ENCODE measurements around the gene SBF2. TPM values are rescaled to one million over a fixed set of nuclear protein-coding genes. Genes with fewer than 3 reads are reported as not detected.

Gene SBF2
- total and polyA plus RNA-seq, 9 of the 15 experiments (the other 6 are each of a cell fraction or from before 2014, with no cell fraction given): 0.80 to 9.5 (median 5.0) TPM

DNA sequence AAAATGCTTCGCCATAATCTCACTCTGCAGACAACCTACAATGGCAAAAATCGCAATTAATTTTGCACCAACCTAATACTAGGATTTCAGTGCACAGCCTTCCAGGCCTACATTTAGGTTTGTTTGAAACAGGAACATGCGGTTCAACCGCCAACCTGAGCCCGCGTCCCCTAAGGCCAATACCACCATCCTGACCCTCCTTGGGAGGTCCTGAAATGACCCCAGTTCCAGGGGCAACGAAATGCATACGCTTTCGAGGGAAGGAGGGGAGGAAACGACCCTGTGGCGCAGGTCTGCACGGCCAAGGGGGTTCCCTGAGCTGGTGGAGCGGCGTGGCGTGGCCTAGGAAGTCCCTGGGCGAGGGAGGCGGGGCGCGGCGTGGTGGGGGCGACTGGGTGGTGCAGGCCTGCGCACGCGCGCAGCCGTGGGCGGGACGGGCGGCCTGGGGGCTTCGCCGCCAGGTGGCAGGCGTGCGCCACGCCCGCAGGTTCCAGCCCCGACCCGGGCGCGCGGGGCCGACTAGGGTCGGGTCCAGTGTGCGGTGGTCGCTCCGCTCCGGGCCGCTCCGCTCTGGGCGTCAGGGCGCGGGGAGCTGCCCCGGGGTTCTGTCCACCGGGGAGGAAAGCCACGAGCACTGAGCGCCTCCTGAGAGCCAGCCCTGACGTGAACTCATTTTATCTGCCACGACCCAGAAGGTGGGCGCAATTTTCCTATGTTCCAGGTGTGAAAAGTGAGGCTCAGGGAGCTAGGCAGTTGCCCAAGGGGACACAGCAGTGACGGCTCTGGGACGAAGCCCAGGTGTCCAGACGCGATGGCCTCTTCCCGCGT is 536.0 kb downstream of the SBF2 start (continued):
- TF ChIP-seq HNRNPH1 (optimal IDR thresholded peaks at IDR 0.05; ENCODE audit: low read depth, low read length) (no peak), DIDO1 (tag; IDR thresholded peaks at IDR 0.05; ENCODE audit: low read depth) (no peak), TEAD1 (CRISPR knock-in tag; IDR thresholded peaks at IDR 0.05) (no peak), ZNF41 (CRISPR knock-in tag; conservative IDR thresholded peaks at IDR 0.05) (no peak), ZNF134 (CRISPR knock-in tag; conservative IDR thresholded peaks at IDR 0.05) (no peak), ZFP36 (IDR thresholded peaks at IDR 0.05; ENCODE audit: low read depth, low read length, partially characterized antibody) (no peak), MAFK (IDR thresholded peaks at IDR 0.05; ENCODE audit: low read length) (peak; percentile 9; the same call in 1 of the 2 replicates), RNF2 (IDR thresholded peaks at IDR 0.05) (no peak), TGIF2 (CRISPR knock-in tag; IDR thresholded peaks at IDR 0.05) (no peak), KLF6 (CRISPR knock-in tag; IDR thresholded peaks at IDR 0.05; ENCODE audit: borderline replicate concordance) (no peak), ELF1 (tag; IDR thresholded peaks at IDR 0.05) (no peak), CBFA2T3 (IDR thresholded peaks at IDR 0.05) (no peak), SREBF2 (CRISPR knock-in tag; IDR thresholded peaks at IDR 0.05) (no peak), CTBP1 (IDR thresholded peaks at IDR 0.05; ENCODE audit: borderline replicate concordance) (no peak)
- TF ChIP-seq, protein P1, sequence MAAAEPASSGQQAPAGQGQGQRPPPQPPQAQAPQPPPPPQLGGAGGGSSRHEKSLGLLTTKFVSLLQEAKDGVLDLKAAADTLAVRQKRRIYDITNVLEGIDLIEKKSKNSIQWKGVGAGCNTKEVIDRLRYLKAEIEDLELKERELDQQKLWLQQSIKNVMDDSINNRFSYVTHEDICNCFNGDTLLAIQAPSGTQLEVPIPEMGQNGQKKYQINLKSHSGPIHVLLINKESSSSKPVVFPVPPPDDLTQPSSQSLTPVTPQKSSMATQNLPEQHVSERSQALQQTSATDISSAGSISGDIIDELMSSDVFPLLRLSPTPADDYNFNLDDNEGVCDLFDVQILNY (CRISPR knock-in tag; IDR thresholded peaks at IDR 0.05): peak; percentile 40; the same call in 1 of the 2 replicates
- TF ChIP-seq, protein P2, sequence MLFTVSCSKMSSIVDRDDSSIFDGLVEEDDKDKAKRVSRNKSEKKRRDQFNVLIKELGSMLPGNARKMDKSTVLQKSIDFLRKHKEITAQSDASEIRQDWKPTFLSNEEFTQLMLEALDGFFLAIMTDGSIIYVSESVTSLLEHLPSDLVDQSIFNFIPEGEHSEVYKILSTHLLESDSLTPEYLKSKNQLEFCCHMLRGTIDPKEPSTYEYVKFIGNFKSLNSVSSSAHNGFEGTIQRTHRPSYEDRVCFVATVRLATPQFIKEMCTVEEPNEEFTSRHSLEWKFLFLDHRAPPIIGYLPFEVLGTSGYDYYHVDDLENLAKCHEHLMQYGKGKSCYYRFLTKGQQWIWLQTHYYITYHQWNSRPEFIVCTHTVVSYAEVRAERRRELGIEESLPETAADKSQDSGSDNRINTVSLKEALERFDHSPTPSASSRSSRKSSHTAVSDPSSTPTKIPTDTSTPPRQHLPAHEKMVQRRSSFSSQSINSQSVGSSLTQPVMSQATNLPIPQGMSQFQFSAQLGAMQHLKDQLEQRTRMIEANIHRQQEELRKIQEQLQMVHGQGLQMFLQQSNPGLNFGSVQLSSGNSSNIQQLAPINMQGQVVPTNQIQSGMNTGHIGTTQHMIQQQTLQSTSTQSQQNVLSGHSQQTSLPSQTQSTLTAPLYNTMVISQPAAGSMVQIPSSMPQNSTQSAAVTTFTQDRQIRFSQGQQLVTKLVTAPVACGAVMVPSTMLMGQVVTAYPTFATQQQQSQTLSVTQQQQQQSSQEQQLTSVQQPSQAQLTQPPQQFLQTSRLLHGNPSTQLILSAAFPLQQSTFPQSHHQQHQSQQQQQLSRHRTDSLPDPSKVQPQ (CRISPR knock-in tag; IDR thresholded peaks at IDR 0.05; ENCODE audit: borderline replicate concordance): no peak
- TF ChIP-seq, protein P3, sequence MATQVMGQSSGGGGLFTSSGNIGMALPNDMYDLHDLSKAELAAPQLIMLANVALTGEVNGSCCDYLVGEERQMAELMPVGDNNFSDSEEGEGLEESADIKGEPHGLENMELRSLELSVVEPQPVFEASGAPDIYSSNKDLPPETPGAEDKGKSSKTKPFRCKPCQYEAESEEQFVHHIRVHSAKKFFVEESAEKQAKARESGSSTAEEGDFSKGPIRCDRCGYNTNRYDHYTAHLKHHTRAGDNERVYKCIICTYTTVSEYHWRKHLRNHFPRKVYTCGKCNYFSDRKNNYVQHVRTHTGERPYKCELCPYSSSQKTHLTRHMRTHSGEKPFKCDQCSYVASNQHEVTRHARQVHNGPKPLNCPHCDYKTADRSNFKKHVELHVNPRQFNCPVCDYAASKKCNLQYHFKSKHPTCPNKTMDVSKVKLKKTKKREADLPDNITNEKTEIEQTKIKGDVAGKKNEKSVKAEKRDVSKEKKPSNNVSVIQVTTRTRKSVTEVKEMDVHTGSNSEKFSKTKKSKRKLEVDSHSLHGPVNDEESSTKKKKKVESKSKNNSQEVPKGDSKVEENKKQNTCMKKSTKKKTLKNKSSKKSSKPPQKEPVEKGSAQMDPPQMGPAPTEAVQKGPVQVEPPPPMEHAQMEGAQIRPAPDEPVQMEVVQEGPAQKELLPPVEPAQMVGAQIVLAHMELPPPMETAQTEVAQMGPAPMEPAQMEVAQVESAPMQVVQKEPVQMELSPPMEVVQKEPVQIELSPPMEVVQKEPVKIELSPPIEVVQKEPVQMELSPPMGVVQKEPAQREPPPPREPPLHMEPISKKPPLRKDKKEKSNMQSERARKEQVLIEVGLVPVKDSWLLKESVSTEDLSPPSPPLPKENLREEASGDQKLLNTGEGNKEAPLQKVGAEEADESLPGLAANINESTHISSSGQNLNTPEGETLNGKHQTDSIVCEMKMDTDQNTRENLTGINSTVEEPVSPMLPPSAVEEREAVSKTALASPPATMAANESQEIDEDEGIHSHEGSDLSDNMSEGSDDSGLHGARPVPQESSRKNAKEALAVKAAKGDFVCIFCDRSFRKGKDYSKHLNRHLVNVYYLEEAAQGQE (IDR thresholded peaks at IDR 0.05; ENCODE audit: borderline replicate concordance): peak; percentile 88
- TF ChIP-seq, protein P3 (CRISPR knock-in tag; IDR thresholded peaks at IDR 0.05; ENCODE audit: low read depth): no peak; the same call in 1 of the 2 replicates
